ENCODE results near the gene GRAMD1B.
A peak's percentile ranks its signal among the peaks of the same experiment; 100 is the strongest.

GRAMD1B gene

DNA sequence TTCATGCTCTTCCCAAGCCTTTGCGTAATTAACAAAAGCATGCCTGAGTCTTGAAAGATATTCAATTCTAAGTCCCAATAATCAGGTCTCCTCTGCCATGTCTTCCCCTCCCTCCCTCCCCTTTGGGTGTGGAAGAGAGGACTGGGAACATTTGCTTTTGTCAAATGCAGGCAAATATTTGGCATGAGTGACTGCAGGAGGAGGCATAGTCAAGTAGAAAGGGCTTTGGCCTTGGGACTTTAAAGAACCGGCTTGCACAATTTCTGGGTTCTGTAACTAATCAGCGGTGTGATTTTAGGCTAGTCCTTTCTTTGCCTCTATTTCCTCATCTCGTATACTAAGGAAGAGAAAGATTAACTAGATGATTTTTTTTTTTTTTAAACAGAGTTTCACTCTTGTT is 164.9 kb downstream of the GRAMD1B start:
- no peak for DNase-seq

DNA sequence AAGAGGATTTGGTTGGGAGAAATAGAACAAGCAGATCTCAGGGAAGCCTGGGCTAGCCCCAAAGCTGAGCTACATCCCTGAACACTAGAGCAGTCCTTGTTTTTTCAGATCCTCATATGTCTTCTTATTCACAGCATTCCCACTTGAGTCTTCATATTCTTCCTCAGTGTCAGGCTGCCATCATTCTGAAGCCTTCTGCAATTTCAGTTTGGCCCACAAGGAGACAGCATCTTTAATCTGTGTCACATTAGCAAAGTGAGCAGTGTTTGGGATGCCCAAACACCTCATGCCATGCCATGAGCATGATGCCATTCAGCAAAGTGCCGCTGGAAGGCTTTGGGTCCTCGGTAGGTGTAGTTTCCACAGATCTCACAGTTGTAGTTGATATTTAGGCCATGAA is 167.8 kb downstream of the GRAMD1B start:
- DNase-seq: no peak

DNA sequence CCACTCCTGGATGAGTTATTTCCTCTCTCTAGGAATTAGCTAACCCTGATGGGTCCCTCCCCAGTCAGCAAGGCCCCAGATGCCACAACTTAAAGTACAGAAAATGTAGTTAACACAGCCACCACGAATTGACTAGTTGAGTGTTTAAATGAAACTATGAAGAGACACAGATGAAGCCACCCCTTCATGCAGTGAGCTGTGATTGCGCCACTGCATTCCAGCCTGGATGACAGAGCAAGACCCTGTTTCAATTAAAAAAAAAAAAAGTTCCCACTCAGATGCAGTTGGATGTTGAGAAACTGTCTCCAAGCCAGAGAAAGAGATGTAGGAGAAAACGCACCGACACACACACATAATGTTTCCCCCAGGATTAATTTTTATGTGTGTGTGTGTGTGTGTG is 171.1 kb downstream of the GRAMD1B start:
- DNase-seq: no peak

DNA sequence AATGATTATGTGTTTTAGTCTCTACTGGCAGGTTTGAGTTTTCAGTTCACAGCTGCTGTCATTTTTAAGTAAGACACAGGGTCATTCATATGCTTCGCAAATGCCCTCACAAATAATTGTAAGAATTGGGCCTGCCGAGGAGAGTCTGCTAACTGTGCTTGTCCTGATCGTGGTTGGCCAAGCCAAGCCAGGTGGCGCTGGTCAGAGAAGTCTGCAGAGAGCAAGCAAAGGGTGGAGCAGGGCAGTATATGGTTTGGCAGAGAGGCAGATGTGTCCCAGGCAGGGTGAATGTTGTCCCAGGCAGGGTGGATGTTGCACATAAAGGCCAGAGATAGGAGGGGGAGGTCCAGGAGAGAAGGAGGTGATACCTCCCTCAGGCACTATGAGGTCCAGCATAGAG is 171.7 kb downstream of the GRAMD1B start:
- no peak for DNase-seq

- no peak for DNase-seq
Observed at GRCh38 chr11:123603666-123604065, 173.6 kb downstream of the GRAMD1B start.

GRCh38 chr11:123607781-123608180 is 177.7 kb downstream of the GRAMD1B start:
- DNase-seq: no peak

- DNase-seq: no peak
Observed at GRCh38 chr11:123608371-123608770, 178.3 kb downstream of the GRAMD1B start.

DNA sequence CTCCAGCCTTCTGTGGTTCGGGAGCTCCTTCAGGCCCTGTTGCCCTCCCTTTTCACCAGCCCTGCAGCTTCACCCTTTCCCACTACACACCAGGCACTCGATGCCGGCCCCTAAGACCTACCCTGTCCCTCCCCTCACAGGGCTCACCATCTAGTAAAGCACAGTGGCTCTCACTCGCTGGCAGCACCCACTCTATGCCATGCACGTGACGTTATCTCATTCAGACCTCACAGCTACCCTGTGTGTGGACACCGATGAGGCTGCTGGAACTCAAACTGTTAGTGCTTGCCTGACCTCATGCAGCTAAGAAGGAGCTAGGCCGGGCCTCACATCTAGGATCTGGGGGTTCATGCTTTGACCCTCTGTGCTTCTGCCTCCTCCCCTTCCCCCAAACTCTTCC is 178.9 kb downstream of the GRAMD1B start:
- no peak for DNase-seq

DNA sequence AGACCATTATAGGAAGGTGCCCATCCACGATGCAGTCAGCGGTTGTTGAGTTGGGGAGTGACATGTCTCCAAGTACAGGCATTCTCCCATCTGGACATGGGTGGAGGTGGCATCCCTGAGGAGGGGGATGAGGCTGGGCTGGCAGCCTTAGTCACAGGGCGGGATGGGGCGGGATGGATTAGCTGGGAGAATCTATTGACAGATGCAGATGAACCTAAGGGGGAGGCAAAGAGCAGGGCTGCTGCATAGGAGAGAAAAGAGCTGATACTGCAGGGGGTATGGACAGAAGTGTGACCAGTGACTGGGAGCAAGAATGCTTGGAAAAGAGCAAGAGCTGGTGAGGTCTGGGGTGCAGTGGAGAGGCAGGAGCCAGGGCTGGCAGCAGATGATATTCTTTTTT is 181.6 kb downstream of the GRAMD1B start:
- DNase-seq: no peak

DNA sequence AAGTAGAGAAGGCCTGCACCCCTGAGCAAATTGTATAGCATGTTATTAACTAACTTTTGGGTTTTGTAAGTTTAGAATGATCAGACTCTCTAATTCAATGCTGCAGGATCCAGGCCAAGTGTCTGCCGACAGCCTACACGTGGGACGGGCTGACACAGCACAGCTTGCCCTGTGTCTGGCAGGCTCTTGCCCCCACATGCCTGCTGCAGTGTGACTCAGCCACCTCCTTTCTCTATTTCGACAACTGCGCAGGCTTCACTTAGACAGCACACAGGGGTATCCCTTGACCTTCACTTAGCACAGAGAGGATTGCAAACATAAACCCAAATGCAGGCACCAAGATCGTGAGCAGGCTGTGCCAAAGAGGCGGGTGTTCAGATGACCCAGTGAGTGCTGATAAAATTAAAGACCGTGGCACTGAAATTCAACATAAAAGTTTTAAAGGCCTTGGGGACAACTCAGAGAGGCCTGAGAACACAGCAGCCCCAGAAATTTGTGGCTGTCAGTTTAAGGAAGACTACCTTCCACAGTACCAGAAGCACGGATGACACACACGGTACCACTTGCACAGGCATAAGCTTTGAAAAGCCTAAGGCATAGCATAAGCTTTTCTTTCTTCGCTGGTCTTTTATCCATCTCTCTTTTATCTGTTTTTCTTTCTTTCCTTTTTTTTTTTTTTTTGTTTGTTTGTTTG is 186.6 kb downstream of the GRAMD1B start:
- no peak for DNase-seq

- no peak for DNase-seq
Observed at GRCh38 chr11:123622576-123622975, 192.5 kb downstream of the GRAMD1B start.

DNA sequence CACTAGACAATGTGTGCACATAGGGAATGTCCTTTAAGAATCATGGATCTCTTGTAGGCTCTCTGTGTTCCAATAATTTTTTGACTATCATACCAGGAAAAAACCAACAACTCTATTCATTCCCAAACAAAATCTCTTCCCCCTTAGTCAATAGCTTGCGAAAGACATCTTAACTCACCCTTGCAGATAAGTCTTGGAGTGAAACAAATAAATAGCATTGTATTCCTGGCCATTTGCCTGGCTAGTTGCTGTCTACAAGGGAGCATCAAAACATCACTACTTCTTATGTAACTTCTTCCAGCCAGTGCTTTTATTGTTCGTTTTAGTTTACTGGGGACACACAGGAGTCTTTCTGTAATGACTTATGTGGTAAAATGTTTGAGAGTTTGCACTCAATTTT is 194.9 kb downstream of the GRAMD1B start:
- no peak for DNase-seq

DNA sequence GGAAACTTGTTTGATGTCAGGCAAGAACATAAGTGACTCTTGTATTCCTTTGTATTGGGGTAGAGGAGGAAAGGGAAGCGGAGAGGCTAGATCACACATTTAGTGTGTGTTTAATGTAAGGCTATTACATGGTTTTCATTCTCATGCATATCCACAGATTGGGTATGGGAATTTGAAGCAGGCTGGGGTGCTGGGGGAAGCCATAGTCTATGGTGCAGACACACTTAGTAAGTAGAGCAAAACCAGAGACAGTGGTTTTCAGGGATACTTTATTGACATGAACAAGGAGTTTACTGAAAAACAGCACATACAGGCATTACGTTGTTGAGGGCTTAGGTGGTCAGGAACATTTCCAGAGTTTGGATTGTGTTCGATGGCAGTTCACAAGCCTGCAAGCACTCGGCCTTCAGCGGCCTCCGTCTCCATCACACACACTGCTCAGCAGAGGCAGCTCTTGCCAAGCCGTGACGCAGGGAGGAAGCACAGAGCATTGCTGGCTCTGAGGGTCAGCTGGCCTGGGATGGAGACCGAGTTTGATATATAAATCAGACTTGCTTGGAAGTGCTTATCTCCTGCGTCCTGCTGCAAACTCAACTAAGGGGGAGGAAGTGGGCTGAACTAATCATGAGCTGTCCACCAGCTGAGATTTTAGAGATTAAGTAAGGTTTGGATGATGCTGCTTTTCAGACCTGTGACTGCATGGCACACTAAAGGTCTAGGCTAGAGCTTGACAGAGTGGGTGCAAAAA is 199.0 kb downstream of the GRAMD1B start:
- DNase-seq: no peak

DNA sequence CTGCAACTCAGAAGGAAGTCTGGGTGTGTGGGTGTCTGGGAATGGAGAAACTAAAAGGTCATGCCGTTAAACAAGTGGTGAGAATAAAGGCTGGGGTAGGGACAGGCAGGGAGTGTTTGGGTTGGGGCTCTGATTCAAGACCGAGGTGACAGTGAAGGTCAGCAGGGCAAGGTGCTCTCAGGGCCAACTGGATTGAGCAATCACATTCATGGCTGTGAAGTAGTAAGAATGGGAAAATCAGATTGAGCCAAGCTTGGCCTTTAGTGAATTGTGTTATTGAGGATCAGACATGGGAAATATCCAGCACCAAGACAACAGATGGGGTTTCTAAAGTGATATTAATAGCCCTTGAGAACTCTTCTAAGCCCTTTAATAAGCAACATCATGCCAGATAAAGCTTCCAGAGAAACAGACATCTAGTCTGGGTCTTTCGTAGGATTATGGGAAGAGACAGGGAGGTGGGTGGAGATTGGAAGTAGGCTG is 200.1 kb downstream of the GRAMD1B start:
- DNase-seq: no peak

DNA sequence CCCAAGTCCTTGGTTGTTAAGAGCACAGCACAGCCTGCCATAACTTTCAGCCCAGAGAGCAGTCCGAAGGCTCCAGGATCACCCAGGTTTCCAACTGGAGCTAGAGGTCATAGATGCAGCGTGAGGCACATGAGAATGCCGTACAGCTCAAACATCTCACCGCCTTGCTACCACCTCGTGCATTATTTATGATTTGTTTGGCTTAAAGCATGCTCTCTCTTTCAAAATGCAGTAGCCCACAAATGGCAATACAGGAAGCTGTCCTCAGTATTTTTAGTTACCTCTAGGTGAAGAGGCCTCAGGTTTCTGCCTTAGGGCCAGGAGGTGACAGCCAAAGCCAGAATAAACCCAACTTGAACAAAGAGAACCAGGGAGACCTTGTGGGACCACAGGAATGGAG is 210.0 kb downstream of the GRAMD1B start:
- no peak for DNase-seq

- DNase-seq: peak; percentile 14
Observed at GRCh38 chr11:123640677-123641494, 210.8 kb downstream of the GRAMD1B start.

- DNase-seq: no peak
Observed at GRCh38 chr11:123641495-123641840, 211.4 kb downstream of the GRAMD1B start.

GRCh38 chr11:123642435-123642834 is 212.4 kb downstream of the GRAMD1B start:
- no peak for DNase-seq

GRCh38 chr11:123645286-123645975 is 215.4 kb downstream of the GRAMD1B start:
- no peak for DNase-seq

- DNase-seq: no peak
Observed at GRCh38 chr11:123650901-123651300, 220.8 kb downstream of the GRAMD1B start.

GRCh38 chr11:123652599-123652998 is 222.5 kb downstream of the GRAMD1B start:
- no peak for DNase-seq

DNA sequence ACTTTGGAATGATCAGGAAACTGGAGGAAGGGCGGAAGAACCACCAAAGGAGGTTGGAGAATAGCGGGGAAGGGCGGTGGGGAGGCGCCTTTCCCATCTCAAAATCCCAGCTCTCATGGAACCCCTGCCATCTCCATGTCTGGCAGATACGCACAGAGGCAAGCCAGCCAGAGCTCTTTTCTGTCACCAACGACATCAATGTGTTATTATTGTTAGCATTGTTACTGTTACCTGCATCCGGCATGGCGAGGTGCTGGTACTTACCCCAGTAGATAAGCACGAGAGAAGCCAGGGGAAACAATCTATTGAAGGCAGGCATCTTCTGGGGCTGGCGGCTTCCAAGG is 223.4 kb downstream of the GRAMD1B start:
- DNase-seq: no peak
